GM19455 (cell line): Measurements from ENCODE around the gene TPSAB1.
"Not testable (repeated sequence)": the region's sequence is repeated elsewhere in the genome, so short reads cannot be mapped to it uniquely, and the experiment has no call there.

Source experiments
- ATAC-seq: cut with Tn5 transposase; IDR thresholded peaks from one replicate; pipeline ENCODE4 v1.9.1; 2021; ENCODE audit not compliant: unreplicated experiment

The TPSAB1 gene

DNA sequence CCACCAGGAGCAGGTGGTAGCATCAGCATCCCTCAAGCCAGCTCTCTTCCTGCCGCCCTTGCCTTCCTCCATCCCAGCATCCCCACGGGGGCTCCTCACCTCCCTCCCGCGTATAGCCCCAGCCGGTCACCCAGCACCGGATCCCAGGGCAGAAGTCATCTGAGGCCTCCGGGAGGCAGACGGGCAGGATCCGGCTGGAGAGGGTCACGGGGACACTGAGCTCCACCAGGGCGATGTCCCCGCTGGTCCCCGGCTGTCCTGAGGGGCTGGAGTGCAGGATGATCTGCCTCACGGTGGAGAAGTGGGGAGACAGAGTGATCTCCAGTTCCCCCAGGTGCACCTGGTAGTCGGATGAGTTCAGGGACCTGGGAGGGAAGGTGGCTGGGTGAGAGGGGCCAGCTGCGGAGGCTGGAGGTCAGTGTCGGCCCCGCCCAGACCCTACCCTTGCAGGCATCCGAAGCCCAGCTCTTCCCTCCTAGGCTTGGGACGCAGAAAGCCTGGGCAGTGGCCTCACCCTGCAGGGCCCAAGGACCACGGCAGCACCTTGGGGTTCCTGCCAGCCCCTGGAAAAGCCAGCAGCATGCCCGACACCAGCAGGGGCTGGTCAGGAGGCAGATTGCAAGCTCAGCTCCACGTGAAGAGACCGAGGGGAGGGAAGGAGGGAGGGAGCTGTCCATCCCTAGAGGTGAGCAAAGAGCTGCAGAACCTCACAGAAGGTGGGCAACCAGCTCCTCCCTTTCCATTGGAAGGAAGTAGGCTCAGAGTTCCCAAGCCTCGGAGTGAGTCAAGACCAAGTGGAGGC lies 17.8 kb upstream of the TPSAB1 start:
- no peak for ATAC-seq

DNA sequence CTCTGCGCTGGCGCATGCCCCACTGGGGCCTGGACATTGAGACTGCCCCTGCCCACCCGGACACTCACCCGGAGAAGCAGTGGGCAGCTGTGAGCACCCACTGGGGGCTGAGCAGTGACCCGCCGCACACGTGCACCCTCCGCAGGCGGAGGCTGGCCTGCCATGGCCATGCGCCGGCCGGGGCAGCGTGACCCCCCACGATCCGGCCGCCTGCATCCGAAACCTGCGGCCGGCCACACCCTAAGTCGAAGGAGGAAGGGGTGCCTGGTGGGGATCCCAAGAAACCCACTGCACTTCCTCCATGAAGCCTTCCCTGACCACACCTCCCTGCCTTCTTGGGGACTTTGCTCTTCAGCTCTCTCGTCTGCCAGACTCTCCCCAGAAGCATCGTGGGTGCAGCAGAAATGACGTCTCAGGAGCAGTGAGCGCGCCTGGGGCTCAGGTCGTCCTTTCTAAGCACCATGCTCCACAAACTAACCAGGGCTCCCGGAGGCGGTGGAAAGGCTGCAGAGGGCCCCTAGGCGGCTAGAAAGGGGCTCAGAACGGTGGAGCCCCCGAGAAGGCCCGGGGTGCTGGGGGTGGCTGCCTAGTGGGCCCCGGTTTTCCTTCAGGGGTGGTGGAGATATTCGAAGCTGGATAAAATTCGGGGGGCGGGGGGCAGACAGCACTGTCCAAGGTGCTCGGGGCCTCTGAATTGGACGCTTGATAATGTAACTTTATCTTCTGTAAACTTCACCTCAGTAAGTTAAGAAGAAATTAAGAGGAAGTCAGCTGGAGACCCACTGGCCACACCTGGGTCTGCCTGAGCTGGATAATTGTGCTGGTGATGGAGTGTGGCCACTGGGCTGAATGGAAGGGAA lies 16.9 kb upstream of the TPSAB1 start:
- ATAC-seq, result no peak

- no peak for ATAC-seq
Observed at GRCh38 chr16:1224558-1224957, 15.9 kb upstream of the TPSAB1 start.

GRCh38 chr16:1225051-1225451 lies 15.5 kb upstream of the TPSAB1 start, which contains the start of gene TPSG1:
TPSG1 (minus strand) TSS chr16:1225268; CDS start chr16:1225252, 16 bp downstream.
- no peak for ATAC-seq

DNA sequence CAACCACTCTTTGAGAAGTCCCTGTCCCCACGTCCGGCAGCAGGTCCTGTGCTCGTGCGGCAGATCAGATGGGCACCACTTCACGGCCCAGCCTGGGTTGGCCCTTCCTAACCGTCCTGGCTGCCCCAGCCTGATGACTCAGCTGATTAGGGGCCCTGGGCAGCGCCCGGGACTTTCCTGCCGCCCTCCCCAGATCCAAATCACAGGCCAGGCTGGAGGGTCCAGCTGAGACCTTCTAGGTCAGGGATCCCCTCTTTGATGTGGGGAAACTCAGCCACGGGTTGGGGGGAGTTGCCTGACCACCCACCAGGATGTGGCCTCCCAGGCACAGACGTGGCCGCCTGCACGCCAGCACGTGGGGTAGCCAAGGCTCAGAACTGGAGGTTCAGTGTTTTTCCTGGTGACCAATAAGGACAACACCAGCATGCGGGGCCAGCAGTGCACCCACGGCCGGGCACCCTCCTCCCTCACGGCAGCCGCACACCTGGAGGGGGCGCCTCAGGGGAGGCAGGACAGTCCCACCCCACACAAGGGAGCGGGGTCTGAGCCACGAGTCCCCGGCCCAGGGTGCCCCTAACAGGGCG lies 14.7 kb upstream of the TPSAB1 start:
- not testable (repeated sequence) for ATAC-seq

GRCh38 chr16:1226692-1227091 lies 13.8 kb upstream of the TPSAB1 start:
- not testable (repeated sequence) for ATAC-seq

DNA sequence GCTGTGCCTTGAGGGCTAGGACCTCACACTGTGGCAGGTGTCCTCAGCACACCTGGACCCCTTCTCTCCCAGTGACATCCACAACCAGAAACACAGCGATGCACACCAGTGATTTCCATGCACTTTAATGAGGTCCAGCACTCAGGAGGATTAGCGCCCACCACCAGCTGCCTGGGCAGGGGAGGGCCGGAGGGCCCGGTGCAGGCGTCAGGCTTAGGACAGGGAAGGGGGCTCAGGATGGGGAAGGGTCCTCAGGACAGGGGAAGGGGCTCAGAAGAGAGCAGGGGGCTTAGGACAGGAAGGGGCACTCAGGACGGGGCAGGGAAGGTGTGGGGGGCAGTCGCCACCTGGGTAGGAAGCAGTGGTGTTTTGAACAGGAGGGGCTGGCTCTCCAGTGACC lies 12.3 kb upstream of the TPSAB1 start:
- ATAC-seq, result not testable (repeated sequence)

- ATAC-seq, result not testable (repeated sequence)
Observed at GRCh38 chr16:1229476-1229875, 11.0 kb upstream of the TPSAB1 start.

DNA sequence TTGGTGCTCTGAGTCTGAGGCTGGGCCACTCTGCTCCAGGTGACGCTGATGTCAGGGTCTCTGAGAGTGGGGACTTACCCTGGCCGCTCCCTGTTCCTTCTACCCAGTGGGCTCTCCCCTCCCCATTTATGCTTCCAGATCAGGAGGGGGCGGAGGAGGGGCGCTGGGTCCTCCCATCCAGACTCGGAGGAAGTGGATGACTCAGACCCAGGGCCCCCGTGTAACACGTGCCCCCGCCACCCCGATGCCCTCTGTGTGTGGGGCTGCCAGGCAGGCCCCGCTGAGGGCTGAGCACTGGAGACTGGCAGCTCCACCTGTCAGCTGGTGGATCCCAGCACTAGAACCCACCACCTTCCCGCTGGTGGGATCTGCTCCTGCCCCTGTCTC lies 10.4 kb upstream of the TPSAB1 start, which contains the start of gene TPSB2:
TPSB2 (minus strand) TSS at position 101 of the 387 bp plus-strand sequence. CDS start 233 bp downstream, outside the sequence.
- not testable (repeated sequence) for ATAC-seq

DNA sequence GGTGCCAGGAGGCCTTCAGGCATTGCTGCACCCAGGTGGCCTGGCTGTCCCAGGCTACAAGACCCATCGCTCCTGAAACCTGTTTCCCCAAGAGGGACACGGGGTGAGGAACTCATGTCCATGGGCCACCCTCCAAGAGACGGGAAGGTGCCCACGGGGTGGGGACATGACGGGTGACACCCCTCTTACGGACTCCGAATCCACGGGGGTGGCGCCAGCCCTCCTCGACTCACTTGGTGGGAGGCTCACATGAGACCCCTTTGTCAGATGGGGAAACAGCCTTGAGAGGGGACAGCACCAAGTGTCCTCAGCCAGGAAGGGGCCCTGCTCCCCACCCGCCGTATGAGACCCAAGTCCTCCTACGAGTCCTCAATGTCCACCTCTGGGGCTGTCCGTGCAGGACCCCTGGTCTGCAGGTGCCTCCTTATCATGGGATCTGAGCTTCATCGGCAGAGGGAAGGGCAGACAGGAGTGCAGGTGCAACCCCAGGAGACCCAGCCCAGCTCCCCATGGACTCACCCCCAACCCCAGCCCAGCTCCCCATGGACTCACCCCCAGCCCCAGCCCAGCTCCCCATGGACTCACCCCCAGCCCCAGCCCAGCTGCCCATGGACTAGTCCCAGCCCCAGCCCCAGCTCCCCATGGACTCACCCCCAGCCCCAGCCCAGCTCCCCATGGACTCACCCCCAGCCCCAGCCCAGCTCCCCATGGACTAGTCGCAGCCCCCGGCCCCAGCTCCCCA lies 9.9 kb upstream of the TPSAB1 start:
- not testable (repeated sequence) for ATAC-seq

DNA sequence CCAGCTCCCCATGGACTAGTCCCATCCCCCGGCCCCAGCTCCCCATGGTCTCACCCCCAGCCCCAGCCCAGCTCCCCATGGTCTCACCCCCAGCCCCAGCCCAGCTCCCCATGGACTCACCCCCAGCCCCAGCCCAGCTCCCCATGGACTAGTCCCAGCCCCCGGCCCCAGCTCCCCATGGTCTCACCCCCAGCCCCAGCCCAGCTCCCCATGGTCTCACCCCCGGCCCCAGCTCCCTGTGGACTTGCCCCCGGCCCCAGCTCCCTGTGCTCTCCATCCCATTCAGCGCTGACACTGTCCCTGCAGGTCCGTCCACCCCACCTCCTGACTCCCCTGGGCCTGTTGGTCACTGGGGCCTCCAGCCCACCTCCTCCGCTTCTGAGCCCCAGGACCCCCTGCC lies 9.2 kb upstream of the TPSAB1 start:
- not testable (repeated sequence) for ATAC-seq

GRCh38 chr16:1232049-1232748 lies 8.3 kb upstream of the TPSAB1 start:
- not testable (repeated sequence) for ATAC-seq

GRCh38 chr16:1236659-1237058 lies 3.8 kb upstream of the TPSAB1 start:
- not testable (repeated sequence) for ATAC-seq

DNA sequence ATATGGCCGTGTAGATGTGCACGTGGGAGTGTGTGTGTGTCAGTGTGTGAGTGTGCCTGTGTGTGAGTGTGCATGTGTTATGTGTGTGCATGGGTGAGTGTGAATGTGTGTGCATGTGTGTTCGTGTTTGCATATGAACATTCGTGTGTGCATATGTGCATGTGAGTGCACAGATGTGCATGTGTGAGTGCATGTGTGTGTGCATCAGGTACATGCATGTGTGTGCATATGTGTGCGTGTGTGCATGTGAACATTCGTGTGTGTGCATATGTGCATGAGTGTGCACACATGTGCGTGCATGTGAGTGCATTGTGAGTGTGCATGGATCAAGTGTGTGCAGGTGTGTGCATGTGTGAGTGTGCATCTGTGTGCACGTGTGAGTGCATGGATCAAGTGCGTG lies 2.5 kb upstream of the TPSAB1 start:
- ATAC-seq, result no peak

DNA sequence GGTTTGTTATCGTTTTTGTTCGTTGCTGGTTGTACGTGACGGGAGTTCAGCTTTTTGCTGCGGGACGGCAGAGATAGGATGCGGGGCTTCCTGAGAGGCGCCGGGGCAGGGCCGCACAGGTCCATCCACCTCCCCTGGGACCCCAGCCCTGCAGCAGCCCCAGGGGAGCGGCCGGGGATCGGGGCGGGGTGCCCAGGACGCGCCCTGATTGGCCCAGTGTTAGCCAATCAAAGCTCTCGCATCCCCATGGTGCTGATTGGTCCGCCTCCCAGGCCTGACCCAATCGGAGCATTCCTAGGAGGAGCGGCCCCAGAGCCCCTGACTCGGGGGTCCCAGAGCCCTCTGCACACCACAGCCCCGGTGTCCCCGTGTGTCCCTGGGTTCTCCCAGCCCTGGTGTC lies 1.6 kb upstream of the TPSAB1 start:
- not testable (repeated sequence) for ATAC-seq

GRCh38 chr16:1239575-1239974 lies 930 bp upstream of the TPSAB1 start:
- ATAC-seq, result not testable (repeated sequence)

DNA sequence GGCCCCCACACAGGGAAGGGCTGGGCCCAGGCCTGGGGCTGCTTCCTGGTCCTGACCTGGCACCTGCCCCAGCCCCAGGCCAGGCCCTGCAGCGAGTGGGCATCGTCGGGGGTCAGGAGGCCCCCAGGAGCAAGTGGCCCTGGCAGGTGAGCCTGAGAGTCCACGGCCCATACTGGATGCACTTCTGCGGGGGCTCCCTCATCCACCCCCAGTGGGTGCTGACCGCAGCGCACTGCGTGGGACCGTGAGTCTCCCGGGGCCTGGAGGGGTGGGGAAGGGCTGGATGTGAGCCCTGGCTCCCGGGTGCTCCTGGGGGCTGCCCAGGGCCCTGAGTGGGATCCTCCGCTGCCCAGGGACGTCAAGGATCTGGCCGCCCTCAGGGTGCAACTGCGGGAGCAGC lies 576 bp downstream of the TPSAB1 start:
- not testable (repeated sequence) for ATAC-seq

- not testable (repeated sequence) for ATAC-seq
Observed at GRCh38 chr16:1243363-1243762, 2.9 kb downstream of the TPSAB1 start.

DNA sequence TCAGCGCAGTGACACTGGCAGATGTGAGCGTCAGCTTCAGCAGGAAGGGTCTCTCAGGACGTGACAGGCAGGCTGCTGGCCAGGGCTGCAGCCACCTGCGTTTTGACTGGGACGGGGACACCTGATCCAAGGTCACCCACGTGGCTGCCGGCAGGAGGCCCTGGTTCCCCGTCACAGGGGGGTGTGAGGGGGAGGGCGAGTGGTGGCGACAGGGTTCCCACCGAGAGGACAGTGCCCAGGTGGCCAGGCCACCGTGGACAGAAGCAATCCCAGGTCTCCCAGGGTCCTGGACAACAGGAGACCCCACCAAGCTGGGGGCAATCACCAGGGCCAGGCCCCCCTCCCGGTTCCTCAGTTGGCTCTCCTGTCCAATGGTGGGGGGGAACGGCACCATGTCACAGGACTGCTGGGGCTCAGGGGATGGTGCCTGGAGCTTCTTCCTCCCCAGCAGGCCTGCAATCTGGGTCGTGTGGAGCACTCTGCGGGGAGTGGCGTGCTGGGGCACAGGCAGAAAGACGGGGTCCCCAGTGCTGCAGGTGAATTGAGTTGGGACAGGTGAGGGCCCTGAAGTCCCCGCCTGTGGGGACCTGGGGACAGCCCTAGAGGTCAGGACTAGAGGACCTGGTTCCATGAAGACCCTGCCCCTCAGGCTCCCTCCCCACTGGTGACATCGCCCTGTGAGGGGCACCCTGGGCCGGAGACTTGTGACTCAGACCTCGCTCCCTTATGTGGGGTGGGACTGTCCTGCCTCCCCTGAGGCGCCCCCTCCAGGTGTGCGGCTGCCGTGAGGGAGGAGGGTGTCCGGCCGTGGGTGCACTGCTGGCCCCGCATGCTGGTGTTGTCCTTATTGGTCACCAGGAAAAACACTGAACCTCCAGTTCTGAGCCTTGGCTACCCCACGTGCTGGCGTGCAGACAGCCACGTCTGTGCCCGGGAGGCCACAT lies 3.7 kb downstream of the TPSAB1 start:
- ATAC-seq, result not testable (repeated sequence)
